Activated CD4-positive, alpha-beta memory T cell treated with anti-CD3 and anti-CD28 coated beads, Interleukin-2, amount 10 ng/mL, durations not matched to agents 7 days and 5 days (primary cell): ENCODE measurements around the gene UQCRHL. TPM values are rescaled to one million over a fixed set of nuclear protein-coding genes. Genes with fewer than 3 reads are reported as not detected.
"Not testable (repeated sequence)": the region's sequence is repeated elsewhere in the genome, so short reads cannot be mapped to it uniquely, and the experiment has no call there.

Experiments
- CTCF ChIA-PET: fragments of 350-600 bp; sonication (Branson Sonifier 250); formaldehyde crosslinking; loops from one replicate; lab custom pipeline; 2021; ENCODE audit warnings: antibody characterized with exemption, inconsistent platforms; lab: Charles Lee
- POLR2A ChIA-PET: fragments of 350-600 bp; sonication (Branson Sonifier 250); formaldehyde crosslinking; loops from one replicate; lab custom pipeline; 2021; ENCODE audit warnings: antibody characterized with exemption; lab: Charles Lee
- DNase-seq: peaks from one replicate; pipeline ENCODE4 v3.0.0-alpha.2; 2020
- H3K27ac Mint-ChIP-seq: one replicate; pipeline ENCODE4 v1.8.0; 2021; ENCODE audit warnings: mild to moderate bottlenecking, mixed read lengths
- H3K27me3 Mint-ChIP-seq: one replicate; pipeline ENCODE4 v1.8.0; 2021; ENCODE audit warnings: mixed read lengths
- H3K36me3 Mint-ChIP-seq: one replicate; pipeline ENCODE4 v1.8.0; 2021; ENCODE audit warnings: low read depth, mixed read lengths
- H3K4me1 Mint-ChIP-seq: one replicate; pipeline ENCODE4 v1.8.0; 2021; ENCODE audit warnings: mixed read lengths
- H3K4me3 Mint-ChIP-seq: one replicate; pipeline ENCODE4 v1.8.0; 2021; ENCODE audit warnings: mild to moderate bottlenecking, mixed read lengths
- H3K9me3 Mint-ChIP-seq: one replicate; pipeline ENCODE4 v1.8.0; 2021; ENCODE audit warnings: mixed read lengths
- total RNA-seq, 2 experiments: library from RNA; stranded (reverse); gene quantifications; one replicate each; pipeline ENCODE4 v1.2.3, GENCODE V29; 2021

Gene UQCRHL
- total RNA-seq, 2 experiments from 2014 or later: 1.5 to 1.6 TPM

DNA sequence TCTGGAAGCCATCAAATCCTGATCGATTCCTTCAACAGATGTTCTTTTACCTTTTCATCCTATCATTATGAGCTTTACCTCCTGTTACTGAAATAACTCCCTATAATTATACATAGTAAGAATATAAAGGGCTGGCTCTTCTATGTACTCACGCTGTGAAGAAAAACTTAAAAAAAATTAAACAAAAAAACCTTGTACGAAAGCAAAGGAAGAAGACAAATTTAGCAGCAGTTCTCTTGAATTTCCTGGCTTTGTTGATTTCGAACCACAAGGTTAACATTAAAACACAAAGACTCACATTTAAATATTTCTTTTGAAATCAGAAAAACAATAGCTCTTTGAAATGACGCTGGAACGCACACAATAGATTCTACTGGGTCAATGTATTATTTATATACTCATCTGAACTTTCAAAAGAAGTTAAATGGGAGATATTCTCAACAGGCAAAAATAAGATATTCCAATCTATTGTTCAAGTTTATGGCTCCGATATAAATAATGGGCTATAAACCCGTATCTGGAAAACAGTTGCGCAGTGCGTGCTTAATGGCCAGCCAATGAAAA, 26.5 kb upstream of the UQCRHL start:
- H3K4me1 Mint-ChIP-seq: peaks cover 48% of the 10 kb centered on the region
- peak overlapping the region; percentile 86 for H3K4me3 Mint-ChIP-seq
- ChIA-PET POLR2A (interaction anchor here (0.6 to 6.6 kb wide), 25 partner anchors 11 to 1080 kb away, joined by 3 to 235 read pairs (median 4); partner anchors contain the start of genes FBXO42, NECAP2, PLEKHM2 and SPEN), CTCF (interaction anchor here (0.6 to 2.6 kb wide), 12 partner anchors 8 to 674 kb away, joined by 3 to 32 read pairs (median 4); partner anchors contain the start of gene SPEN)
- peak overlapping the region; percentile 94 for H3K27ac Mint-ChIP-seq
- no peaks in the 10 kb centered on the region for H3K27me3 Mint-ChIP-seq
- H3K36me3 Mint-ChIP-seq: peaks cover 13% of the 10 kb centered on the region
- DNase-seq: no peak
- no peaks in the 10 kb centered on the region for H3K9me3 Mint-ChIP-seq

DNA sequence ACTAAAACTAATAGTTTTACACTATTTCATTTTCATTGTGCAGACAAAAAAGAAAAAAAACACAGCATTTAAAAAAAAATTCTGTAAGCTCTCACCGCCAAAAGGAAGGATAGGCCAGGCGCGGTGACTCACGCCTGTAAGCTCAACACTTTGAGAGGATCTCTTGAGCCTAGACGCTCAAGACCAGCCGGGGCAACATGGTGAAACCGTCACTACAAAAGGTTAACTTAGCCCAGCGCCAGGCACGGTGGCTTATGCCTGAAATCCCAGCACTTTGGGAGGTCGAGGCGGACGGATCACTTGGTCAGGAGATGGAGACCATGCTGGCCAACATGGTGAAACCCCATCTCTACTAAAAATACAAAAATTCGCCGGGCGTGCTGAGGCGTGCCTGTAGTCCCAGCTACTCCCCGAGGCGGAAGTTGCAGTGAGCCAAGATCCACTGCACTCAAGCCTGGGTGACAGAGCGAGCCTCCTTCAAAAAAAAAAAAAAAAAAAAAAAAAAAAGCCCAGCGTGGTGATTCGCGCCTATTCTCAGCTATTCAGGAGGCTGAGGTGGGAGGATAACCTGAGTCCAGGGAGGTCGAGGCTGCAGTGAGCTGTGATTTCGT, 25.7 kb upstream of the UQCRHL start:
- Mint-ChIP-seq H3K27ac (peak overlapping the region; percentile 94), H3K4me3 (peak overlapping the region; percentile 86), H3K36me3 (peaks cover 13% of the 10 kb centered on the region), H3K27me3 (no peaks in the 10 kb centered on the region), H3K9me3 (no peaks in the 10 kb centered on the region), H3K4me1 (peaks cover 48% of the 10 kb centered on the region)
- CTCF ChIA-PET: interaction anchor here (0.6 to 2.6 kb wide), 12 partner anchors 9 to 673 kb away, joined by 3 to 32 read pairs (median 4); partner anchors contain the start of gene SPEN
- DNase-seq: peak; percentile 69
- POLR2A ChIA-PET: interaction anchor here (0.6 to 6.6 kb wide), 18 partner anchors 10 to 1081 kb away, joined by 3 to 235 read pairs (median 4); partner anchors contain the start of genes FBXO42, NECAP2, SPEN and ZBTB17

DNA sequence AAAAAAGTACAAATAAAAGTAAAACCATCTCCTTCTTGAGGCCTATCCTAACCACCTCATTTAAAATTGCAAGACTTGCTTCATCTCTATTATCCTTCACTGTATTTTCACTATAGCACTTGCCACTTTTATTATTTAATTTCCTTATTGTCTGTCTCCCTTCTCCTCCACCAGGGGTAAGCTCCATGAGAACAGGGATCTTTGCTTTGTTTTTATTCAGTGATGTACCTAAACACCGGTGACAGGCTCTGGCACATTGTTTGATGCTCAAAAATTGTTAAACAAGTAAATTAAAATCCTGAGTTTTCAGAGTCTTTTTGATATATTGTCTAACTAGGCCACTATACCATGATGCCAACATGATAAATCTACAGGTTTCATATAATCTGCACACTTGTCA, 22.8 kb upstream of the UQCRHL start:
- H3K27me3 Mint-ChIP-seq: no peaks in the 10 kb centered on the region
- DNase-seq: no peak
- ChIA-PET CTCF (interaction anchor here (0.6 to 1.4 kb wide), 2 partner anchors 15 to 176 kb away, joined by 3 to 5 read pairs; no protein-coding TSS in a partner anchor), POLR2A (interaction anchor here (1.4 to 6.6 kb wide), 2 partner anchors 15 to 16 kb away, joined by 3 to 235 read pairs; partner anchors contain the start of gene SPEN)
- H3K4me3 Mint-ChIP-seq: no peak overlapping the region
- H3K4me1 Mint-ChIP-seq: peaks cover 37% of the 10 kb centered on the region
- no peaks in the 10 kb centered on the region for H3K9me3 Mint-ChIP-seq
- no peak overlapping the region for H3K27ac Mint-ChIP-seq
- peaks cover 10% of the 10 kb centered on the region for H3K36me3 Mint-ChIP-seq

DNA sequence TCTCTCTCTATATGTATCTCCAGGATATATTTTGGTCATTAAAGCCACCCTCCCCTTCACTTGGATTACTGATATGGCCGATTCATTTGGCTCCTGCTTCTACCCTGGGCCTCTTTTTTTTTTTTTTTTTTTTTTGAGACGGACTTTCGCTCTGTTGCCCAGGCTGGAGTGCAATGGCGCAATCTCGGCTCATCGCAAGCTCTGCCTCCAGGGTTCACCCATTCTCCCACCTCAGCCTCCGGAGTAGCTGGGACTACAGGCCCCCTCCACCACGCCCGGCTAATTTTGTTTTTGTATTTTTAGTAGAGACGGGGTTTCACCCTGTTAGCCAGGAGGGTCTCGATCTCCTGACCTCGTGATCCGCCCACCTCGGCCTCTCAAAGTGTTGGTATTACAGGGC, 21.5 kb upstream of the UQCRHL start:
- H3K27ac Mint-ChIP-seq, H3K9me3 Mint-ChIP-seq, H3K27me3 Mint-ChIP-seq, DNase-seq, H3K4me3 Mint-ChIP-seq: not testable (repeated sequence)
- Mint-ChIP-seq H3K4me1 (peaks cover 39% of the 10 kb centered on the region), H3K36me3 (peaks cover 10% of the 10 kb centered on the region)
- CTCF ChIA-PET: interaction anchor here (1.1 to 1.4 kb wide), 2 partner anchors 13 to 18 kb away, joined by 3 to 5 read pairs; partner anchors contain the start of gene SPEN
- POLR2A ChIA-PET: interaction anchor here (6.6 kb wide), 1 partner anchor 17 kb away, joined by 235 read pairs; the partner anchor contains the start of gene SPEN

DNA sequence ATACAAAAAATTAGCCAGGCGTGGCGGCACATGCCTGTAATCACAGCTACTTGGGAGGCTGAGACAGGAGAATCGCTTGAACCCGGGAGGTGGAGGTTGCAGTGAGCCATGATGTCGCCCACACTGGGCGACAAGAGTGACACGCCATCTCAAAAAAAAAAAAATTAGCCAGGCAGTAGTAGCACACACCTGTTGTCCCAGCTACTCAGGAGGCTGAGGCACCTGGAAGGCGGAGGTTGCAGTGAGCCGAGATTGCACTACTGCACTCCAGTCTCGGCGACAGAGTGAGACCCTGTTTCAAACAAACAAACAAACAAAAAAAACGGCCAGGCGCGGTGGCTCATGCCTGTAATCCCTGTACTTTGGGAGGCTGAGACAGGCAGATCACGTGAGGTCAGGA, 20.1 kb upstream of the UQCRHL start:
- H3K36me3 Mint-ChIP-seq, DNase-seq, H3K9me3 Mint-ChIP-seq, H3K4me3 Mint-ChIP-seq, H3K27ac Mint-ChIP-seq, H3K27me3 Mint-ChIP-seq, CTCF ChIA-PET: not testable (repeated sequence)
- POLR2A ChIA-PET: interaction anchor here (1.0 kb wide), 1 partner anchor 22 kb away, joined by 4 read pairs; no protein-coding TSS in a partner anchor
- H3K4me1 Mint-ChIP-seq: peaks cover 37% of the 10 kb centered on the region

DNA sequence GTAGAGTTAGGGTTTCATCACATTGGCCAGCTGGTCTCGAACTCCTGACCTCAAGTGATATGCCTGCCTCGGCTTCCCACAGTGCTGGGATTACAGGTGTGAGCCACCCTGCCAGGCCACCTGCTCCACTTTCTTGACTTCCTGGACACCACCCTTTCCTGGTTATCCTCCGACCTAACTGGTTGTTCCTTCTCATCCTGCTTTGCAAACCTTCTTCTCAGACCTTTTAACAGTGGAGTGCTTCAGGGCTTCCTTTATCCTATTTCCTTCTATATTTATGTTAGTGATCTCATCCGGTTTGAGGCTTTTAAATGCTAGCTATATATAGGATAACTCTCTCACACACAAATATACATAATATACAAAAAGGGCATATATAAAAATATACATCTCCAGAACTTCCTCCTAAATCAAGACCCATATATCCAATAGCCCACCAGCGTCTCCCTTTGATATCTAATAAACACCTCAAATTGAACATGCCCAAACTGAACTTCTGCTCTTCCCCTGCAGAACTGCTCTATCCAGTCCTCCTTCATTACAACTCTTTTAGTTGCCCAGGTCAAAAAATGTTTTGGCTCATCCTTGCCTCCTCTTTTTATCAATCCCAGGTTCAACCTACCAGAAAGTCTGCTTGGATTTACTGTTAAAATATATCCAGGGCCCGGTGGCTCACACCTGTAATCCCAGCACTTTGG, 19.5 kb upstream of the UQCRHL start:
- H3K4me1 Mint-ChIP-seq: peaks cover 39% of the 10 kb centered on the region
- no peaks in the 10 kb centered on the region for H3K27me3 Mint-ChIP-seq
- no peak overlapping the region for H3K27ac Mint-ChIP-seq
- H3K36me3 Mint-ChIP-seq: peaks cover 6% of the 10 kb centered on the region
- no peaks in the 10 kb centered on the region for H3K9me3 Mint-ChIP-seq
- no peak for DNase-seq
- H3K4me3 Mint-ChIP-seq: no peak overlapping the region
- ChIA-PET CTCF (interaction anchor here (0.8 kb wide), 1 partner anchor 207 kb away, joined by 7 read pairs; no protein-coding TSS in a partner anchor), POLR2A (interaction anchor here (1.0 kb wide), 1 partner anchor 22 kb away, joined by 4 read pairs; no protein-coding TSS in a partner anchor)

DNA sequence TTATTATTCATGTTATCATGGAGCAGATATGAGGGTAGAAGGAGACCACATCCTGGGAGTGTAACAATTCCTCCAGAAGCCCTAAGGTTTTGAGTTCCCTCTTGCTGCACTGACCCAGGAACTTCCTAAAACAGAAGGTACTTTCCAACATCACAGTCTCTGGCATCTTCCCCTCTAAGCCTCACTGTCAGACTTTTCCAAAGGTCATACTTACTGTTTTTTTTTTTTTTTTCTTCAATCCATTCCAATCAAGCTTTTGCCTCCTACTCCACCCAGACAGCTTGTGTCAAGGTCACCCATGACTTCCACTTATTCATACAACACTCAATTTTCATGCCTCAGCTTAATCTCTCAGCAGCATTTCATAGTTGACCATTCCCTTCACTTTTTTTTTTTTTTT, 18.4 kb upstream of the UQCRHL start:
- CTCF ChIA-PET: interaction anchor here (0.6 to 3.8 kb wide), 5 partner anchors 8 to 412 kb away, joined by 3 to 17 read pairs (median 7); no protein-coding TSS in a partner anchor
- H3K9me3 Mint-ChIP-seq: no peaks in the 10 kb centered on the region
- H3K27ac Mint-ChIP-seq: no peak overlapping the region
- no peak for DNase-seq
- peaks cover under 1% of the 10 kb centered on the region for H3K36me3 Mint-ChIP-seq
- POLR2A ChIA-PET: no interaction called here
- H3K4me3 Mint-ChIP-seq: no peak overlapping the region
- no peaks in the 10 kb centered on the region for H3K27me3 Mint-ChIP-seq
- peaks cover 32% of the 10 kb centered on the region for H3K4me1 Mint-ChIP-seq

DNA sequence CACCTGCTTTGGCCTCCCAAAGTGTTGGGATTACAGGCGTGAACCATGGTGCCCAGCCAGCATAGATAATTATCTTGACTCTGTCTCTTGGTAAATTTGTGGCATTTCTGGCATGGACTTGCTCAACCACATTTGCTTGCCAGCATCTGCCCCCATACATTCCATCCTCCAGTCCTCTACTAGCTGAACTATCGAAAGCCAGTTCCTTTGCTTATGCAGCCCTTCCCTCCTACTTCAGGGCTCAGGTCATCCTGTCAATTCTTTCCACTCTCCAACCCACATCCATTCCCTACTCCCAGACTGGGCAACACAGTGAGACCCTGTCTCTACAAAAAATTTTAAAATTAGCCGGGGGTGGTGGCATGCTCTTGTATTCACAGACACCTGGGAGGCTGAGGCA, 13.0 kb upstream of the UQCRHL start:
- CTCF ChIA-PET: interaction anchor here (0.7 to 1.3 kb wide), 2 partner anchors 187 to 190 kb away, joined by 3 to 4 read pairs; no protein-coding TSS in a partner anchor
- POLR2A ChIA-PET: interaction anchor here (0.6 to 3.2 kb wide), 2 partner anchors 13 to 144 kb away, joined by 3 to 14 read pairs; no protein-coding TSS in a partner anchor
- H3K4me3 Mint-ChIP-seq: no peak overlapping the region
- H3K4me1 Mint-ChIP-seq: peaks cover 28% of the 10 kb centered on the region
- no peaks in the 10 kb centered on the region for H3K9me3 Mint-ChIP-seq
- H3K27ac Mint-ChIP-seq: no peak overlapping the region
- DNase-seq: no peak
- H3K27me3 Mint-ChIP-seq: no peaks in the 10 kb centered on the region
- H3K36me3 Mint-ChIP-seq: no peaks in the 10 kb centered on the region

DNA sequence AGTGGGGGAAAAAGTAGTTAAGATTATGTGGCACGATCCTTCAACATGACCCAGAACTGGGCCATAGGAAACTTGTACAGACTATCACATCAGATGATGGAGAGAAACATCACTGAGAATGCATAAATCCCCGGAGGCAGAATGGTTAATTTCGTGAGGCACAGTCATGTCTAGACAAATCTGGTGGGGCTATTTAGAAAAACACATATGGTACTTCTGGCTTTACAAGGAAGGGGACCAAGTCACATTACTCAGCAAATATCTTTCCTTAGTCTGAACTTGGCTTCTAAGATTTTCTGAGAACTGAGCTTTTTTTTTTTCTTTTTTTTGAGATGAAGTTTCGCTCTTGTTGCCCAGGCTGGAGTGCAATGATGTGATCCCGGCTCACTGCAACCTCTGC, 9.2 kb upstream of the UQCRHL start:
- POLR2A ChIA-PET: interaction anchor here (2.1 kb wide), 1 partner anchor 17 kb away, joined by 24 read pairs; no protein-coding TSS in a partner anchor

DNA sequence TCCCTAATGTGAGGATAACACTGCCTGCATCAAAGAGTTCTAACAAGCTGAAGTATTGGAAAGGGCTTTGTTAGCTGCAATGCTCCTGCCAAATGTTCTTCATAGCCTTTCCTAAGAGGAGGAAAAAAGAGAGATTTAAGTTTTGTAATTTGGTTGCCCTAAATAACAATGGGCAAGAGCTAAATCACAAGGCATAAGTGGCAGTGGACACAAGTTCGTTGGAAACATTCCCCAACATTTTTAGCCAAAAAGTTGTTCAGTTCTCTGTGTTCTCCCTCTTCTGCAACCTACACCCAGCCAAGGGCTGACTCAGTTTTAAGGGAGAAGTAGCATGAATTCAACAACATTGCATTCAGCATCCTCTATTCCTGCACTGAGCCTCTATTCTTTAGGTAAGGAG, 2.6 kb upstream of the UQCRHL start:
- ChIA-PET POLR2A (no interaction called here), CTCF (interaction anchor here (0.8 to 1.3 kb wide), 2 partner anchors 18 to 198 kb away, joined by 4 read pairs; no protein-coding TSS in a partner anchor)
- H3K27ac Mint-ChIP-seq: no peak overlapping the region
- DNase-seq: no peak
- H3K9me3 Mint-ChIP-seq: no peaks in the 10 kb centered on the region
- H3K27me3 Mint-ChIP-seq: no peaks in the 10 kb centered on the region
- H3K36me3 Mint-ChIP-seq: no peaks in the 10 kb centered on the region
- H3K4me3 Mint-ChIP-seq: no peak overlapping the region
- H3K4me1 Mint-ChIP-seq: no peaks in the 10 kb centered on the region

More for the DNA sequence above, 9.2 kb upstream of the UQCRHL start:
- no peak for DNase-seq
- Mint-ChIP-seq H3K27me3 (no peaks in the 10 kb centered on the region), H3K27ac (no peak overlapping the region), H3K36me3 (no peaks in the 10 kb centered on the region), H3K9me3 (no peaks in the 10 kb centered on the region), H3K4me3 (no peak overlapping the region), H3K4me1 (peaks cover 22% of the 10 kb centered on the region)
- CTCF ChIA-PET: interaction anchor here (0.7 to 3.0 kb wide), 8 partner anchors 10 to 164 kb away, joined by 3 to 30 read pairs (median 4); partner anchors contain the start of genes SPEN and UQCRHL

DNA sequence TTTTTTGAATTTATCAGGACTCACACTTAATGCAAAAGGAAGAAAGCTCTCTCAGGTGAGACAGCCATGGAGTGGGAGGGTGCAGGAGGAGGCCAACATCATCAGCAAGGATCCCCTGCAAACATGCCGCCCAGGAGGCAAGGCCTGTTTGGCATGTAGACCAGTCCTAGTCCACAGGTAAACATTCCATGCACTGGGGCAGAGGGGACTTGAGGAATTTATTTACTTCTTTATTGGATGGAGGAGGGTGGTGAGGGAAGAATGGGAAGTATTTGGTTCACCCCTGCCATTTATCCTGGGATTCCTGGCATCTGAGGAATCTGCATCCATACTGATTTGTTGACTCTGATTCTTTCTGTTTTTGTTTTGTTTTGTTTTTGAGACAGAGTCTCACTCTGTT, 1.5 kb upstream of the UQCRHL start:
- ChIA-PET POLR2A (no interaction called here), CTCF (no interaction called here)
- DNase-seq: no peak
- Mint-ChIP-seq H3K27ac (no peak overlapping the region), H3K36me3 (no peaks in the 10 kb centered on the region), H3K4me3 (no peak overlapping the region), H3K9me3 (no peaks in the 10 kb centered on the region), H3K27me3 (no peaks in the 10 kb centered on the region), H3K4me1 (no peaks in the 10 kb centered on the region)

DNA sequence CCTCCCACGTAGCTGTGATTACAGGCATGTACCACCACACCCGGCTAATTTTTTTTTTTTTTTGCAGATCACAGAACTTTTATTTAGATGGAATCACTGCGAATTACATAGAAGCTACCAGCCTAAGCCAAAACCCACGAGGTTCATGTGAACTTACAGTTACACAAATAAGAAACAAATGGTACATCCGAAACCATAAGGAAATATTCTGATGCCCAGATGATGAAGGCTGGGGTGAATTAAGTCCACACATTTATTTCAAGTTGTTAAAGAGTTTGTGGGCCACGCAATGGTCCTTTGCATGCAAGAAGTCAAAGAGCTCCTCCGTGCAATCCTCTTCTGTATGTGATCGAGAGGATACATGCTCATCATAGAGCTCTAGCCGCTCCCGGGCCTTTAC, 328 bp downstream of the UQCRHL start:
- no peaks in the 10 kb centered on the region for H3K9me3 Mint-ChIP-seq
- ChIA-PET CTCF (interaction anchor here (0.7 kb wide), 1 partner anchor 9 kb away, joined by 4 read pairs; no protein-coding TSS in a partner anchor), POLR2A (no interaction called here)
- H3K27ac Mint-ChIP-seq: no peak overlapping the region
- peaks cover 5% of the 10 kb centered on the region for H3K27me3 Mint-ChIP-seq
- H3K4me1 Mint-ChIP-seq: no peaks in the 10 kb centered on the region
- no peak overlapping the region for H3K4me3 Mint-ChIP-seq
- DNase-seq: no peak
- H3K36me3 Mint-ChIP-seq: no peaks in the 10 kb centered on the region
